ENCODE measurements around the gene MAN2C1. TPM values are rescaled to one million over a fixed set of nuclear protein-coding genes. Genes with fewer than 3 reads are reported as not detected.
"Not testable (repeated sequence)": the region's sequence is repeated elsewhere in the genome, so short reads cannot be mapped to it uniquely, and the experiment has no call there.

The MAN2C1 gene
- polyA plus RNA-seq, 1 donor = 113 TPM

- no peak for DNase-seq
These were observed 26.2 kb downstream of the MAN2C1 start for GRCh38 chr15:75342221-75342620.

DNA sequence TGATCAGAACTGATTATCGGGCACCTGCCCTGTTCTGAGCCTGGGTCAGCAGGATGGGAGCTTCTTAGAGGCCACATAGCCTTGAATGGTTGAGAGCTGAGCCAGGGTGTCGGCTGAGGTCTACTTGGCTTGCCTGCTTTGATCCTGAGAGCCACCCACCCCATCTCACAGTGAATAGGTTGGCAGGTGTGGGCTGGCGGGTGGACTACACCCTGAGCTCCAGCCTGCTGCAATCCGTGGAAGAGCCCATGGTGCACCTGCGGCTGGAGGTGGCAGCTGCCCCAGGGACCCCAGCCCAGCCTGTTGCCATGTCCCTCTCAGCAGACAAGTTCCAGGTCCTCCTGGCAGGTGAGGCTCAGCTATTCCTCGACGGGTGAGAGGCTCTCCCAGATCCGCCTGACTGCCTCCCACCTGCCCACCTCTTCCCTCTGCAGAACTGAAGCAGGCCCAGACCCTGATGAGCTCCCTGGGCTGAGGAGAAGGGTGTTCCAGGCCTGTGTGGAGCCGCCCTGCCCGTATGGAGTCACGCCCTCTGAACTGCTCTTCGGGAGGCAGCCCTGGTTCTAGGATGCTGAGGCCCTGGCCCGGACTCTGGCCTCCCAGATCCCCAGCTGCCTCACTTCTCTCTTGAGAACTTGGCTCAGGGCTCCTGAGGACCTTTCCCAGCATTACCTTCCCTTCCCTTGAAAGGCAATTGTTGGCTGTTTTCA is 28.7 kb downstream of the MAN2C1 start:
- no peak for DNase-seq

- DNase-seq = no peak
These were observed 29.7 kb downstream of the MAN2C1 start for GRCh38 chr15:75338661-75339240.

- DNase-seq = peak; percentile 93
These were observed 32.6 kb downstream of the MAN2C1 start, which contains the start of gene COMMD4 for GRCh38 chr15:75335705-75336355. Gene COMMD4 (plus strand): TSS chr15:75336063. CDS start chr15:75336090, 27 bp downstream.

- no peak for DNase-seq
These were observed 33.1 kb downstream of the MAN2C1 start for GRCh38 chr15:75335313-75335704.

DNA sequence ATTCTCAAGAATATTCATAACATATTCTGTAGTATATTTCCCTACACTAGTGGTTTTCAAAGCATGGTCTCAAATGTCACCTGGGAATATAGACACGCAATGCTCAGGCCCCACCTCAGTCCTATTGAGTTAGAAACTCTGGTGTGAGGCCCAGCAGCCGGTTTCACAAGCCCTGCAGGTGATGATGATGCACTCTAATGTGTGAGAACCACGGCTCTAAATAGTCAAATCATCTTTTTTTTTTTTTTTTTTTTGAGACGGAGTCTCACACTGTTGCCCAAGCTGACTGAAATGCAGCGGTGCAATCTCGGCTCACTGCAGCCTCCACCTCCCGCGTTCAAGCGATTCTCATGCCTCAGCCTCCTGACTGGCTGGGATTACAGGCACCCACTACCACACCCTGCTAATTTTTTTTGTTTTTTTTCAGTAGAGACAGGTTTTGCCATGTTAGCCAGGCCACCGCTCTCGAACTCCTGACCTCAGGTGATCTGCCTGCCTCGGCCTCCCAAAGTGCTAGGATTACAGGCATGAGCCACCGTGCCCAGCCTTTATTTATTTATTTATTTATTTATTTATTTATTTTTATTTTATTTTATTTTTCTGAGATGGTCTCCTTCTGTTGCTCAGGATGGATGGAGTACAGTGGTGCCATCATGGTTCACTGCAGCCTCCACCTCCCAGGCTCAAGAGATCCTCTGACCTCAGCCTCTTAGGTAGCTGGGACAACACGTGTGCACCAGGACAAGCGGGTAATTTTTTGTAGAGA is 34.6 kb downstream of the MAN2C1 start:
- not testable (repeated sequence) for DNase-seq

DNA sequence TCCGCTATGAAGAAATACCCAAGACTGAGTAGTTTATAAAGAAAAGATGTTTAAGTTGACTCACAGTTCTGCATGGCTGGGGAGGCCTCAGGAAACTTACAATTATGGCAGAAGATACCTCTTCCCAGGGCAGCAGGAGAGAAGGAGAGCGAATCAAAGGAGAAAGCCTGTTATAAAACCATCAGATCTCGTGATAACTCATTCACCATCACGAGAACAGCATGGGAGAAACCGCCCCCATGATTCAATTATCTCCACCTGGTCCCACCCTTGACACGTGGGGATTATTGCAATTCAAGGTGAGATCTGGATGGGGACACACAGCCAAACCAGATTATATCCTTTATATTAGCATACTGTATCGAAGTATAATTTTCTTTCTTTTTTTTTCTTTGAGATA is 36.3 kb downstream of the MAN2C1 start:
- DNase-seq = not testable (repeated sequence)

DNA sequence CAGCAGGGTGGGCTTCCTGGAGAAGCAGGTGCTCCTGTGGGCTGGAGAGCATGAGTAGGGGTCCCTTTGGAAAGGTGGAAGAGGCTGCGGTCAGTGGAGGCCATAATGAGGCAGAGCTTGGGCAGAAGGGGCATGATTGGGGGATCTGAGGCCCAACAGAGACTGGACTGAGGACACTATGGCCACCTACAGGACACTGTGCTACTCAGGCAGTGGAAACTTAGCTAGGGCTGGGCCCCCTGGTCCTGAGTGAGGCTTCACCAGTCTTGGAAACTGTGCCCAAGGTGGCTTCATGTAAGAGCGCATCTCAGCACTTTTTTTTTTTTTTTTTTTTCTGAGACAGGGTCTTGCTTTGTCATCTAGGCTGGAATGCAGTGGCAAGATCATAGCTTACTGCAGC is 38.8 kb downstream of the MAN2C1 start:
- no peak for DNase-seq

DNA sequence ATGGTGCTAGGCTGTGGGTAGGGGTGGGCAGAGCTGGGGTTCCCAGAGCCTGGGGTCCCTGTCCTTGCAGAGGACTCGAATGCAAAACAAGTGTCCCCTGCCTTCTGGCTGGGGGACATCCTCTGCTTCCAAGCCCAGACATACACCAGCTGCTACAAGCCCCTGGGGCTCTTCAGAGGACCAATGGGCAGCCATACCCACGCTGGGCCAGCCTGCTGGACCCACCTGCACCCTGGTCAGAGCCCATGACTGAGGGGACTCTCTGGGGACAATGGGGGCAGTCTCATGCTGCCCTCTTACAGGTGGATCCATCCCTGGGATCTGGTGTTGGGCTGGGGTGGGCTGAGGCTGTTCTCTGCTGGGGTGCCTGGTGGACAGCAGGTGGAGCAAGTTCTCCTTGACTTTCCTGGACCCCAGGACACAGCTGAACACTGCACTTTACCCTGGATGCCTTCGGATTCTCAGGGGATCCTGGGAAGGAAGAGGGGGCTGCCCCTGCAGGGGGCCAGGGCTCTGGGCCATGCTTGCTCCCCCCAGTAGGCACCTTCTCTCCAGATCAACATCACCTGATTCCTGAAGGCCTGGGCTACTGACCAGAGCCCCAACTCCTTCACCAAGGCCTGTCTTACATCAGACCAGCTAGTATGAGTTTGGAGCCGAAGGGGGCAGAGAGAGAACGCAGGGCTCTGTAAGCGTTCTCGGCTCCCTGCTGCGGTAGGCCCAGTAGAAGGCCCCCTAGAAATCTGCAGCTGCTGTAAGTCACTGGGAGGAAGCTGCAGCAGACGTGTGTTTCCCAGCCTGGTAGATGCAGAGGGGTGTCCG is 39.7 kb downstream of the MAN2C1 start:
- DNase-seq = no peak

DNA sequence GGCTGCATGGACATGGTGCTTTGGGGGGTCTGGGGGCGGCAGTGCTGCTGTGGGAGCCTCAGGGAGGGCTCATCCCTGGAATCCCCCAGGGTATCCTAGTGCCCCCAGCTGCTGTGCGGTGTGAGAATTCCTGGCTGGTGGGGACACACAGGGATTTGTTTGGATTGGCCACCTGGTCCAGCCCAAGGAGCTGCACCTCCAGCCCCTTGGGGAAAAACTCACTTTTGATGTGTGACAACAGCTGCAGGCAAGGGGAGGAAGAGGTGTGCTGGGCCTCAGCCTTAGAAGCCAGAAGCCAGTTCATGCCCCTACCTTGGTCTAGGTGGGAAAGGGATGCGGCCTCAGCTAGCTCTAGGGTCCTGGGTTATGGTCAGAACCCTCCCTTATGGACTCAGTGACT is 40.9 kb downstream of the MAN2C1 start:
- no peak for DNase-seq

GRCh38 chr15:75327005-75327404 is 41.4 kb downstream of the MAN2C1 start:
- DNase-seq = no peak

GRCh38 chr15:75325922-75326321 is 42.5 kb downstream of the MAN2C1 start:
- DNase-seq = no peak

GRCh38 chr15:75321711-75322110 is 46.7 kb downstream of the MAN2C1 start:
- DNase-seq = no peak

- not testable (repeated sequence) for DNase-seq
These were observed 49.0 kb downstream of the MAN2C1 start for GRCh38 chr15:75319231-75319897.

GRCh38 chr15:75314552-75315290 is 53.7 kb downstream of the MAN2C1 start:
- DNase-seq = no peak

- no peak for DNase-seq
These were observed 55.1 kb downstream of the MAN2C1 start for GRCh38 chr15:75313116-75313845.

DNA sequence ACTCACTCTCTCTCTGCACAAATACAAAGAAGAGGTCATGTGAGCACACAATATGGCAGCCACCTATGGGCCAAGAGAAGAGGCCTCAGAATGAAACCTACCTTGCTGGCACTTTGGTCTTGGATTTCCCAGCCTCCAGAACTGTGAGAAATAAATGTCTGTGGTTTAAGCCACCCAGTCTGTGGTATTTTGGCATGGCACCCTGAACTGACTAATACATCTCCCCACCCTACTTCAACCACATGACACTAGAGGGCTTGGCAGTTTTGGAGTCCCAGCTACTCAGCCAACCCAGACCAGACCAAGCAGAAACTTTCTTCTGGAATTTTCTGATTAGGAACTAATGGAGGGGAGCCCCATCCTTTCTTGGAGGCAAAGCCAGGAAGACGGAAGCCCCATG is 55.9 kb downstream of the MAN2C1 start:
- DNase-seq = not testable (repeated sequence)

DNA sequence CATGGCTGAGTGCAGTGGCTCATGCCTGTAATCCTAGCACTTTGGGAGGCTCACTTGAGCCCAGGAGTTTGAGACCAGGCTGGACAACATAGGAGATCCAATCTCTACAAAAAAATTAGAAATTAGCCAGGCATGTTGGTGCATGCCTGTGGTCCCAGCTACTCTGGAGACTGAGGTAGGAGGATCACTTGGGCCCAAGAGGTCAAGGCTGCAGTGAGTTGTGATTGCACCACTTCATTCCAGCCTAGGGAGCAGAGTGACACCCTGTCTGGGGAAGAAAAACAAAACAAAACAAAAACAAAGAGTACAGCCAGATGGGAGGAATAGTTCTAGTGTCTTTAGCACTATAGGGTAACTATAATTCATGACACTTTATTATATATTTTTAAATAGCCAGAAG is 58.7 kb downstream of the MAN2C1 start:
- DNase-seq = no peak

- DNase-seq = no peak
These were observed 60.5 kb downstream of the MAN2C1 start for GRCh38 chr15:75307778-75308390.

DNA sequence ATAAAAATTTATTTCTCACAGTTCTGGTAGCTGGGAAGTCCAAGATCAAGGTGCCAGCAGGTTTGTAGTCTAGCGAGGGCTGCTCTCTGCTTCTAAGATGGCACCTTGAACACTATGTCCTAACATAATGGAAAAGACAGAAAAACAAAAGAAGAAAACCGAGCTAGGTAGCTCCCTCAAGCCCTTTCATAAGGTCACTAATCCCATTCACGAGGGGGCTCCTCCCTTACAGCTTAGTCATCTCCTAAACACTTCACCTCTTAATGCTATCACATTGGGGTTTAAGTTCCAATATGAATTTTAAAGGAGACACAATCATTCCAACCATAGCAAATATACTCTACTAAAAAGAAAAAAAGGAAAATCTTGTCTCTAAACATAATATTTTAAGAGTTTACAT is 62.2 kb downstream of the MAN2C1 start:
- no peak for DNase-seq

Measured in hindlimb muscle (tissue), 1 donor.